Upper lobe of left lung (tissue), 6 donors: ENCODE measurements around the gene FHDC1. TPM values are rescaled to one million over a fixed set of nuclear protein-coding genes. Genes with fewer than 3 reads are reported as not detected.

Source experiments
- ATAC-seq, 2 donors: fragments of 200-7000 bp; cut with Tn5 transposase; one replicate each; pipeline ENCODE4 v1.9.1; 2022; ENCODE audit warnings: mild to moderate bottlenecking in 2 of 2, moderate library complexity in 2 of 2; ENCODE audit not compliant: low FRiP score in 2 of 2
- DNase-seq, 2 donors: peaks; one replicate each; pipeline ENCODE4 v3.0.0-alpha.2; 2019 to 2020
- H3K27ac ChIP-seq, 4 donors: fragments of 200-600 bp; sonication (generic); one replicate each; pipeline ENCODE4 v1.5.1; 2016 to 2019
- H3K27me3 ChIP-seq, 4 donors: fragments of 200-600 bp; sonication (generic); one replicate each; pipeline ENCODE4 v1.5.1; 2017 to 2019
- H3K36me3 ChIP-seq, 4 donors: fragments of 200-600 bp; sonication (generic); one replicate each; pipeline ENCODE4 v1.5.1; 2016 to 2019
- H3K4me1 ChIP-seq, 4 donors: fragments of 200-600 bp; sonication (generic); one replicate each; pipeline ENCODE4 v1.5.1; 2018 to 2019
- H3K4me3 ChIP-seq, 4 donors: fragments of 200-600 bp; sonication (generic); one replicate each; pipeline ENCODE4 v1.5.1; 2017 to 2019; ENCODE audit warnings: mild to moderate bottlenecking in 2 of 4, moderate library complexity in 1 of 4
- H3K9me3 ChIP-seq, 4 donors: fragments of 200-600 bp; sonication (generic); one replicate each; pipeline ENCODE4 v1.5.1; 2018 to 2019
- EP300 ChIP-seq, 4 donors: sonication (generic); formaldehyde crosslinking; IDR thresholded peaks; one replicate each; pipeline ENCODE4 v1.5.1; 2017; ENCODE audit warnings: antibody characterized with exemption in 4 of 4, control low read depth in 2 of 4
- POLR2A ChIP-seq, 4 donors: fragments of 450-650 bp; IDR thresholded peaks; one replicate each; pipeline ENCODE4 v1.5.1; 2016 to 2017; ENCODE audit warnings: antibody characterized with exemption in 4 of 4, mild to moderate bottlenecking in 2 of 4
- POLR2AphosphoS5 ChIP-seq, 2 donors: sonication (generic); formaldehyde crosslinking; IDR thresholded peaks; one replicate each; pipeline ENCODE4 v1.5.1; 2017; ENCODE audit warnings: antibody characterized with exemption in 2 of 2
- WGBS, 2 donors: methylation state at CpG; one replicate each; pipeline ENCODE4 v1.1.5; 2017 to 2018; 5-methylcytosine and 5-hydroxymethylcytosine counted together
- total RNA-seq, 6 donors: library from RNA; depleted of rRNA in 4 of 6; stranded (reverse); fragments of >200 nt in 4 of 6; gene quantifications; one replicate each; pipeline versions ENCODE4 v1.1.0 to v1.2.1, GENCODE V29; 2016 to 2021
- TF ChIP-seq, protein P1 (sequence below), 6 experiments: fragments of 450-650 bp in 4 of 6; fragments of 200-600 bp in 2 of 6; sonication (generic) in 2 of 6; IDR thresholded peaks; one replicate each; pipeline ENCODE4 v1.5.1; 2016 to 2019; ENCODE audit warnings: antibody characterized with exemption in 6 of 6
- donor health status: DM: no; HTN: no; CAD: no; lungs with moderate emphysema.
- donor health status: DM: no; HTN: yes; CAD: no; lungs with severe emphysema.

The FHDC1 gene
- total RNA-seq, 6 donors from 2014 or later: 23.3 to 44.7 (median 29.7) TPM

DNA sequence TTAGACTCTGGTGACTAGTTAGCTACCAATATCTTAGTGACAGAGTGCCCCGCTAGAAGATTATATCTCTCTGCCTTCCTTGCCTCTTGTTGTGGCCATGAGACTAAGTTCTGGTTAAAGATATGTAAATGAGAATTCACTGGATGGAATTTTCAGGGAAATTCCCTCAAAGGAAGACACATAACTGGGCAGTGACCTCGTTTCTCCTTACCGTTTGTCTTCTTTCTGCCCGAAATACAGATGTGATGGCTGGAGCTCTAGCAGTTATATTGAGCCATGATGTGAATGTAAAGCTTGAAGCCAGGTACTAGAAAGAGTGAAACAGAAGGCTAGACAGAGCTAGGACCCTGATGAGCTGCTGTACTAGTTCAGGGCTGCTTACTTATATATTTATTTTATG, 80.5 kb downstream of the FHDC1 start:
- Histone ChIP-seq H3K4me3 (no peak overlapping the region), H3K27ac (no peak overlapping the region), H3K36me3 (no peaks in the 10 kb centered on the region), H3K4me1 (no peaks in the 10 kb centered on the region), H3K27me3 (no peaks in the 10 kb centered on the region), H3K9me3 (no peaks in the 10 kb centered on the region)
- 91% methylated on average over 4 of the region's 4 CpGs for WGBS, 2 donors
- ATAC-seq (no peak), DNase-seq (no peak)
- TF ChIP-seq, protein P1, sequence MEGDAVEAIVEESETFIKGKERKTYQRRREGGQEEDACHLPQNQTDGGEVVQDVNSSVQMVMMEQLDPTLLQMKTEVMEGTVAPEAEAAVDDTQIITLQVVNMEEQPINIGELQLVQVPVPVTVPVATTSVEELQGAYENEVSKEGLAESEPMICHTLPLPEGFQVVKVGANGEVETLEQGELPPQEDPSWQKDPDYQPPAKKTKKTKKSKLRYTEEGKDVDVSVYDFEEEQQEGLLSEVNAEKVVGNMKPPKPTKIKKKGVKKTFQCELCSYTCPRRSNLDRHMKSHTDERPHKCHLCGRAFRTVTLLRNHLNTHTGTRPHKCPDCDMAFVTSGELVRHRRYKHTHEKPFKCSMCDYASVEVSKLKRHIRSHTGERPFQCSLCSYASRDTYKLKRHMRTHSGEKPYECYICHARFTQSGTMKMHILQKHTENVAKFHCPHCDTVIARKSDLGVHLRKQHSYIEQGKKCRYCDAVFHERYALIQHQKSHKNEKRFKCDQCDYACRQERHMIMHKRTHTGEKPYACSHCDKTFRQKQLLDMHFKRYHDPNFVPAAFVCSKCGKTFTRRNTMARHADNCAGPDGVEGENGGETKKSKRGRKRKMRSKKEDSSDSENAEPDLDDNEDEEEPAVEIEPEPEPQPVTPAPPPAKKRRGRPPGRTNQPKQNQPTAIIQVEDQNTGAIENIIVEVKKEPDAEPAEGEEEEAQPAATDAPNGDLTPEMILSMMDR (IDR thresholded peaks at IDR 0.05): no peak
- TF ChIP-seq POLR2AphosphoS5 (IDR thresholded peaks at IDR 0.05): no peak
- TF ChIP-seq EP300 (IDR thresholded peaks at IDR 0.05): no peak
- no peak for TF ChIP-seq POLR2A (IDR thresholded peaks at IDR 0.05)

DNA sequence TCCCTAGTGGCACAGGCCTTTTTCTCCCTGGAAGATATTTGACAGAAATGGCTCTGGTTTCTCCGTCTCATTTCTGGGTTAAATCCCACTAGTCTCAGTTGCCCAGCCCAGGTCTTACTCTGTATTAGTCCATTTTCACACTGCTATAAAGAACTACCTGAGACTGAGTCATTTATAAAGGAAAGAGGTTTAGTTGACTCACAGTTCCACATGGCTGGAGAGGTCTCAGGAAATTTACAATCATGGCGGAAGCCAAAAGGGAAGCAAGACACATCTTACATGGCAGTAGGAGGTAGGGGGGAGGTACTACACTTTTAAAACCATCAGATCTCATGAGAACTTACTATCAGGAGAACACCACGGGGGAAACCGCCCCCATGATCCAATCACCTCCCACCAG, 81.9 kb downstream of the FHDC1 start:
- ATAC-seq: no peak
- no peaks in the 10 kb centered on the region for H3K9me3 ChIP-seq
- no peak for DNase-seq
- no peak overlapping the region for H3K27ac ChIP-seq
- no peaks in the 10 kb centered on the region for H3K36me3 ChIP-seq
- TF ChIP-seq POLR2A (IDR thresholded peaks at IDR 0.05) (no peak), EP300 (IDR thresholded peaks at IDR 0.05) (no peak), POLR2AphosphoS5 (IDR thresholded peaks at IDR 0.05) (no peak)
- TF ChIP-seq, protein P1 (IDR thresholded peaks at IDR 0.05): no peak
- 90 to 93% methylated on average over 4 of the region's 4 CpGs for WGBS, 2 donors
- H3K4me3 ChIP-seq: no peak overlapping the region
- H3K27me3 ChIP-seq: no peaks in the 10 kb centered on the region
- H3K4me1 ChIP-seq: peaks cover 0 to 4% (median 1%) of the 10 kb centered on the region in 4 donors

DNA sequence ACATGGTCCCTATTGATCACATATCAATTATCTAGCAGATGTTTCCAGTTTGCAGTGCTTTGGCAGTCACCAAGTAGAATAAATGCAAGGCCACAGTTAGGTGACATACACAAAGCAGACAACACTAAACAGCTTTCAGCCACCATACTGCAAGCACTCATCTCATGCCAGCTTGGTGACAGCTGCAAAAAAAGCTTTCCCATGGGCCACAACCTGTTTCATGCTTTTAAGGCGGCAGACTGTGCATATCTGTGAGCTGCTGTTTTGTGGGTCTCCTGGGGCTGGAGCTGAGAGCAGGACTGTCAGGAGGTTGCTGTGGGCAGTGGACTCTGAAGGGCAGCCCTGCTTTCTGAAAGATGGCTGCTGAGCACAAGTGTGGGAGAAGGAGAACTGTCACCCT, 82.6 kb downstream of the FHDC1 start:
- ATAC-seq (no peak), DNase-seq (no peak)
- Histone ChIP-seq H3K9me3 (no peaks in the 10 kb centered on the region), H3K4me1 (peaks cover 0 to 4% (median 1%) of the 10 kb centered on the region in 4 donors), H3K36me3 (no peaks in the 10 kb centered on the region), H3K4me3 (no peak overlapping the region), H3K27ac (no peak overlapping the region), H3K27me3 (no peaks in the 10 kb centered on the region)
- TF ChIP-seq, protein P1 (IDR thresholded peaks at IDR 0.05): no peak
- TF ChIP-seq EP300 (IDR thresholded peaks at IDR 0.05) (no peak), POLR2AphosphoS5 (IDR thresholded peaks at IDR 0.05) (no peak), POLR2A (IDR thresholded peaks at IDR 0.05) (no peak)
- WGBS, 2 donors: 93 to 100% methylated on average over 1 of the region's 1 CpG

DNA sequence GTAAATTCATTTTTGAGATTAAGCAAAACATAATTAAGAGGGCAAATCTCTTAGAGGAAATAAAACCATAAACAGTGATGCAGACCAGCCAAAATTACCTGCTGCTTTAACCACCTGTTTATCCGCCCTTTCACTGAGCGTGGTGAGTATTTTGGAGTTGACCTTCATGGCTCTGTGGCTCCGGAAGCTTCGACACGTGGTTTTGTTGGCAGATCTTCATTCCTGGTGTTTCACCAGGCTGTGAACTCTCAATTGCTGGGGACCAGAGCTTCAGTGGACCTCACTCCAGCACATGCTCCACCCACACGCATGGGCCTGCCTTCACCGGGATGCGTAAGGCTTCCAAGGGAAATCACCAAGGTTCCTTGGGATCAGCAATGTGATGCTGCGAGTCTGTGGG, 83.8 kb downstream of the FHDC1 start:
- ATAC-seq: no peak

DNA sequence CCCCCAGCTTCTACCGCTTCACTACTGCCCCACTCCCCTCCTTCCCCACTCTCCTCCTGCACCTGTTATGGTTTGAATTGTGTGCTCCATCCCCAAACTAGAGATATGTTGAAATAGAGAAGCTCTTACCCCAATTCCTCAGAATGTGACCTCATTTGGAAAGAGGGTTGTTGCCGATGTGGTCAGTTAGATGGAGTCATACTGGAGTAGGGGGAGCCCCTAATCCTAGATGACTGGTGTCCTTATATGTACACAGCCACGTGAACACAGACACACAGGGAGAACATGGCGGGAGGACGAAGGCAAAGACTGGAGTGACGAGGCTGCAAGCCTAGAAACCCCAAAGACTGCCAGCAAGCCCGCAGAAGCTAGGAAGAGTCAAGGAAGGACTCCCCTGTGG, 84.3 kb downstream of the FHDC1 start:
- H3K4me1 ChIP-seq: peaks cover 0 to 4% (median 1%) of the 10 kb centered on the region in 4 donors

More for the DNA sequence above, 83.8 kb downstream of the FHDC1 start:
- Histone ChIP-seq H3K9me3 (no peaks in the 10 kb centered on the region), H3K4me1 (peaks cover 0 to 4% (median 1%) of the 10 kb centered on the region in 4 donors), H3K27me3 (no peaks in the 10 kb centered on the region), H3K36me3 (no peaks in the 10 kb centered on the region), H3K4me3 (no peak overlapping the region), H3K27ac (no peak overlapping the region)
- DNase-seq: no peak
- WGBS, 2 donors: 90 to 91% methylated on average over 9 of the region's 9 CpGs
- TF ChIP-seq POLR2AphosphoS5 (IDR thresholded peaks at IDR 0.05) (no peak), EP300 (IDR thresholded peaks at IDR 0.05) (no peak), POLR2A (IDR thresholded peaks at IDR 0.05) (no peak)
- TF ChIP-seq, protein P1 (IDR thresholded peaks at IDR 0.05): no peak

More for the DNA sequence above, 84.3 kb downstream of the FHDC1 start:
- Histone ChIP-seq H3K4me3 (no peak overlapping the region), H3K36me3 (no peaks in the 10 kb centered on the region), H3K27me3 (no peaks in the 10 kb centered on the region), H3K27ac (no peak overlapping the region), H3K9me3 (no peaks in the 10 kb centered on the region)
- DNase-seq (no peak), ATAC-seq (no peak)
- no peak for TF ChIP-seq POLR2A (IDR thresholded peaks at IDR 0.05)
- no peak for TF ChIP-seq EP300 (IDR thresholded peaks at IDR 0.05)
- 91% methylated on average over 7 of the region's 7 CpGs for WGBS, 2 donors
